Stimulated activated CD8-positive, alpha-beta memory T cell treated with anti-CD3 and anti-CD28 coated beads, Interleukin-4, amount 100 ng/mL, for 24 hours (primary cell): ENCODE results near the gene CACNA2D3.

Experiments used
- DNase-seq: peaks from one replicate; pipeline ENCODE4 v3.0.0-alpha.2; 2020; ENCODE audit warnings: low read depth

Gene CACNA2D3

DNA sequence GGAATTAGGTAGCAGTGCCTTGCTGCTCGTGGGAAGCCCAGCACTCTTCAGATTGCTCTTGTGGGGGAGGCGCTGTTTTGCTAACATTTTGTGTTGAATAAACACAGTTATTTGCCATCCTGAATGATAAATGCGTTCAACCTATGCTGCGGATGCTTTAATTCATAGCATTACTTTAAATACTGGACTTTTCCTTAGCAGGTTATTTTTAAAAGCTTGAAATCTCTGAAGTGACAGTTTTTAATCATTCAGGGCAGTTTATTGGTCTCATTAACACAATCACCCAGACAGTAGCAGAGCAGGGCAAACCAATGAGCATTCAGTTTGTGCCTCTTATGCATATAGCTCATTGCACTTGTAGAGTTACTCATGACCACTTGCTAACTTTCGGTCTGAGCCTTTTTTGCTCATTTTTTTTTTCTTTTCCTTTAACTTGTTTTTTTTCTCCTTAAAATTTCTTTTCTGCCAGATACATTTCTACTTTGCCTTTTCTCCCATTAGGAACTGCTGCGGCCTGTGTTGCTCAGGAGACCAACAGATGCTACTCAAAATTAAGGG lies 5.2 kb downstream of the CACNA2D3 start:
- no peak for DNase-seq

GRCh38 chr3:54131026-54131605 lies 8.8 kb downstream of the CACNA2D3 start:
- no peak for DNase-seq

- DNase-seq: no peak
Measured at GRCh38 chr3:54131890-54132289, 9.5 kb downstream of the CACNA2D3 start.

DNA sequence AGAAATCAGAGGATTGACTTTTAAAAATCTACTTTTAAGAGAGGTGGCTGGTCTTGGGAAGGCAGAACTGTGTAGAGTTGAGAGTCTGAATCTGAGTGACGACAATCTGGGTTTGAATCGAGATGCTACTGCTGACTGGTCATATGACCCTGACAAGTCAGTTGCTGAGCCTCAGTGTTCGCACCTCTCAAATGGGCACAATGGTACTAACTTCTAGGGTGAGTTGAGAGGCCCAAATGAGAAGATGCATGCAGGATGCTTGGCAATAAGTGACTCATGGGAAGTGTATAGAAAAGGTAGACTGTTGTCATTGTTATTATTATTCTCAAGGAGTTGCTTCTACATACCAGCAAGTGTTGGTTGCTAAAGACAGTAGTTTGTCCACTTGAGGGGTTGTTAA lies 10.3 kb downstream of the CACNA2D3 start:
- DNase-seq: no peak

- DNase-seq: no peak
Measured at GRCh38 chr3:54133196-54133595, 10.8 kb downstream of the CACNA2D3 start.

DNA sequence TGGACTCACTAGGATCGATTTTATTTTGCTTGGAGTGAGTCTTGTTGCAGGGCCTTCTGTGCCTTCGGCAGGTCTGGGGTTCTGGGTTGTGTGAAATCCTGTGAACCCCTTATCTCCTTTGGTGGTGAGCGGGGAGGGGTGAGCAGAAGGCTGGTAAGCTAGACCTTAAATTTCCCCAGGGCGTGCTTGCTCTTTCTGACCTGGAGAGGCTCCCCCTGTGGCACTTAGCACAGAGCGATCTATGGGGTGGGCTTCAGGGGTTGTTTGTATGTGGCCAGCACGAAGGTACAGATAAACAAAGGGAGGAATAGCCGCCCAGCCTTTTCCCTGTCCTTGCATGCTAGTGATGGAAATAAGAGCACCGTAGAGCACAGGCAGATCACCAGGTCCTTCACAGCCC lies 11.8 kb downstream of the CACNA2D3 start:
- no peak for DNase-seq

DNA sequence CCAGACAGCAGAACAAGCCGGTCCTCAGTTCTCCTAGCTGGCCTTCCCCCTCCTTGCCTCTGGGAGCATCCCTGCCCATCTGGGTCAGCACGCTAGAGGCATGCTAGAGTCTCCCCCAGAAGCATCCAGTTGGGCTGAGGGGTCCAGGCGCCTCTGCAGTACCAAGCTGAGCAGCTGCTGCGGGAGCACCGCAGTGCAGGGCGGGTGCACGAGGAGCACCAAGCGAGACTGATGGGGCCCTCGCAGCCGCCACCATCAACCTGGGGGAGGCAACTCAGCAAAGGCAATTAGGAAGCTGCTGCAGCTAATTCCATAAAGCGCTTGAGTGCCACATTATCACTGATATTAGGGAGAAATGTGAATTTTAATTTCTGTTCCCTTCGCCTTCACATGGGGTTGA lies 12.4 kb downstream of the CACNA2D3 start:
- no peak for DNase-seq

DNA sequence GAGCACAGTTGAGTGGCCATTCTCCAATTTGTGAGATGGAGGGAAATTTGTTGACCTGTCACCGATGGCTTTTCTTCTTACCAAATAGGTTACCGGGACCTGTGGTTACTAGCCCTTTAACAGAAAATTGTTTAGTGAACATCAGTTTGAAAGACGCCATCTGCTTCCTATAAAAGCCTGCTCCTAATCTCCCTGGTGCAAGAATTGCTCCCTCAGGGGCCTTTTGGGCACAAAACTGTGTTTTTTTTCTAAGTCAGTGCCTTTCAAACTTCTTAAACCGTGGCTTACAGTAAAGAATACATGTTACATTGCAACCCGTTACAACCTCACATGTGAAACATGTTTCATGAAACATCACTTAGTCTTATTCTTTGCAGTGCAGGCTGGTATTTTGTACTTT lies 15.0 kb downstream of the CACNA2D3 start:
- no peak for DNase-seq

DNA sequence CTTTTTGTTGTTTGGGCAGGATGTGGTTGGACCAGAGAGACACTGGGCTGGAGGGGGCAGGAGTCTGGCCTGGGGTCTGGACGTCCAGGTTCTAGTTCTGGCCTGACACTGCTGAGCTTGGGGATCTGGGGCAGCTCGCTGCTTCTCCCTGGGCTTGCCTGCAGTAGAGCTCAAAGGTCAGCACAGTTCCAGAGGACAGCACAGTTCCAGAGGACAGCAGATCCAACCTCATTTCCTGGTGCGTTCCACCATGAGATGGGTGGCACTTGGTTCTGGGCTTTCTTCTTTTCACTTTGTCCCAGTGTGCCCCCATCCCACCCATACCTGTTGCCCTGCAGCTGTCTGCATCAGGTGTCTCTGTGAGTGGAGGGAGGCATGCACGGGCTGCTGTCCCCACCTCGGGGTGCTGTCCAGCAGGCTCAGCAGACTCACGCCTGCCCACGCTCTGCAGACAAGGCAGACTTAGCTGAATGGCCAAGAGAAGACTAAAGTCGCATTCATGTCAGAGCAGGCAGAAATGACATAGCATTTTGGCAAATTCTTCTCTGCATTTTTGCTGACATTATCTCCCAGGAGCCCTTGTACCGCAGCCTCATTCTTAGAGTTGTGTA lies 16.7 kb downstream of the CACNA2D3 start:
- DNase-seq: no peak

- no peak for DNase-seq
Measured at GRCh38 chr3:54139630-54140029, 17.3 kb downstream of the CACNA2D3 start.

GRCh38 chr3:54144284-54144683 lies 21.9 kb downstream of the CACNA2D3 start:
- DNase-seq: no peak

DNA sequence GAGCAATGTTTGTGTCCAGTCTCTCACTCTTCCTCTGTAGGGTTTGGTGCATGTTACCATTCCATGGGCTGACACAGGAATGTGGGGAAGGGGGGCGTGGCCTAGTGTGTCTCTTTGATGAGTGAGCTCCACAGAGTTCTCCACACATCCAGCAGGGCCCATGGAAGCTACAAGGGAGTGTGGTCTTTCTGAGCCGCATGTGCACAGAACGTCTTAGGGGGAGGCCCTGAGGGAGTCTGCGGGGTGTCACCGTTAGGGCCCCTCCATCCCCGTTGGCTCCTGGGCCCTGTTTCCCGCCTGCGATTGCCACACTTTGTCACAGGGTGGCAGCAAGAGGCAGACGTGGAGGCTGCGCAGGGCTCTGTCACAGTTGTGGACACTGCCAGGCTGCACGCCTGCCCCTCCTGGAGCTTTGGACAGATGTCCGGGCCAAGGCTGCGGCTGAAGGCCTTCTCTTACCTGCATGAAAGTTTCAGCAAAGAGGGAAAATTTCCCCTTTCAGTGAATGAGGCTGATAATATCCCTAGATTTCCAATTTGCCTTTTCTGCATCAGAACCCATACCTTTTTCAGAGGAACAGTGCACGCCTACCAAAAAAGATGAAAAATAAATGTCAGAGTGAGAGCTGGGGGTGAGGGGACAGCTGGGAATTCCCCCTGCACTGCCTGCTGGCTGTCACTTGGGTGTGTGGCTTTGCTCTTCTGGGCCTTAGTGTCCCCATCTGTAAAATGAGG lies 24.3 kb downstream of the CACNA2D3 start:
- no peak for DNase-seq

GRCh38 chr3:54150864-54151467 lies 28.6 kb downstream of the CACNA2D3 start:
- no peak for DNase-seq

GRCh38 chr3:54153477-54153876 lies 31.1 kb downstream of the CACNA2D3 start:
- DNase-seq: no peak

DNA sequence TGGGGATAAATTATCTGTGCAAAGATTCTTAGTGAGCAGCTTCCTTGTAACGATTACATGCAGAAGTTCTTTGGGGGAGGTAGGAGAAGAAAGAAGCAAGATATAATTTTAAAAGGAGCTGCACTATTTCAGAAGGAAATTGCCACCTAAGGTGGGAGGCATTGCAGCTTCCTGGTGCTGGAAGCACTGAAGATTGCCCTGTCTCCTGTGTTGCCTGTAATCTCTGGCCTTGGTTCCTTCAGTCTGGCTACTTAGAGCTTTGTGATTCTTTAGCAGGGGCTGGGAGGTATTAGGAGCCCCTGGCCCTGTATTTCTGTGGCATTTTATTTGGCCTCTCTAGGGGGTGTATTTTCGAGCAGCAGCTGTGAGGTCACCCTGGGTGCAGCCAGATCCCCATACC lies 35.5 kb downstream of the CACNA2D3 start:
- DNase-seq: no peak

DNA sequence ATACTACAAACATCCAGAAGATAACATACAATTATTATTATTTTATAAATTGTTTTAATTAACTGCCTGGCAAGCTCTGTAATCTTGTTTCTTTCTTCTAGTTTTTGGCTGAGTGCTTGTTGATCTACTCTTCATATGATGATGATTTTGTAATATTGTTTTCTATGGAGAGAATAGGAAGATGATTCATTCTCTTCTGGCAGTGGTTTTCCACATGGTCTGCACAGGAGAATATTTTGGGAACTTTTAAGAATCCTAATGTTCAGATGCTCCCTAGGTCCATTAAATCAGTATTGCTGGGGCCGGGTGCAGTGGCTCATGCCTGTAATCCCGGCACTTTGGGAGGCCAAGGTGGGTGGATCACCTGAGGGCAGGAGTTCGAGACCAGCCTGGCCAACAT lies 37.6 kb downstream of the CACNA2D3 start:
- no peak for DNase-seq

- no peak for DNase-seq
Measured at GRCh38 chr3:54163441-54163840, 41.1 kb downstream of the CACNA2D3 start.

DNA sequence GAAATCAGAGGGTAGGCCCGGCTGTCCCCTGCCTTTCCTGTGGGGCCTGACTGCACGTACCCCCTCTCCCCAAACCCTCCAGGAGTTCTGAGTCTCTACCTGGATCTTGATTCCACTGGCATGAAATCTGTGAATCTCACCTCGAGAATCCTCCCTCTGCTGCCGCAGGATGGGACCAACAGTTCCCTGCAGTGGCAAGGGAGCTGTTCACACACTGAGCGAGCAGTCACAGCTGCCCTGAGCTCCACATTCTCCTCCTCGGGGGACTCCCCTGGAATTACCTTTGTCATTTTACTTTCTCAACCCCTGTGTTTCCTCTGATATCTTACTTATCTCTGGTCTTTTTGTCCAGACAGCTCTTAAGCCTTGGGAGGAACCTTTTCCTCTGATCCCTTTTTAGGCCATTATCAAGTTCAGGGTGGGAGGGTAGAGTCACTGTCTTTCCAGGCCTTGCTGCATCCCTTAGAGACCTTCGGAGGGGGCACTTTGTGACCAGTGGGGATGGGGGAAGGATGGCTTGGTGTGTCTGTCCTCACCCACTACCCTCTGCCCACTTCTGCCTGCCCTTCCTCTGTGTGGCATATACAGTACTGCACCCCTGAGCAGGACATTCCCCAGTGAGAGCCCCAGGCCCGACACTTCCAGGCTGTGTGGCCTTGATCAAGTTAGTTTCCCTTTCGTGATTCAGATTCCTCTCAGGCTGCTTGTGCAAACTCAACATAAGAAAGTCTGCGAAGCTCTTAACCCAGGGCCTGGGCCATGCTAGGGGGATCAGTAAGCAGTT lies 42.0 kb downstream of the CACNA2D3 start:
- DNase-seq: no peak

DNA sequence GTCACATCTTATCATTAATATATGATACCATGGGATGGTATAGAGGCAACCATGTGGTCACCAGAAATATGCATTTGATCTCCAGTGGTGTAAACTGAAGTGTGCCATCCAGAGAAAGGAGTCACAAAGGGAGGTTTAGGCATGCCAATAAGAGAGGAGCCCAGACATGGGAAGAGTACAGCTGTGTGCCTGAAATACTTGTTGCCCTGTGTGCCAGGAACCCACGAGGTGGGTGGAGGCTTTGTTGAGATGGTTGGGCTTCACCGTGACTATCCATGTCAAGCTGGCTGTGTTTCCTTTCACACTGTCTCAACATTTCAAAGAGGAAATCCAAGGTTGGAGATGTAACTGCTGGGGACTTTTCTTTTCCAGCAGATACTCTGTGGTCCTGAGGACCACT lies 43.5 kb downstream of the CACNA2D3 start:
- no peak for DNase-seq

DNA sequence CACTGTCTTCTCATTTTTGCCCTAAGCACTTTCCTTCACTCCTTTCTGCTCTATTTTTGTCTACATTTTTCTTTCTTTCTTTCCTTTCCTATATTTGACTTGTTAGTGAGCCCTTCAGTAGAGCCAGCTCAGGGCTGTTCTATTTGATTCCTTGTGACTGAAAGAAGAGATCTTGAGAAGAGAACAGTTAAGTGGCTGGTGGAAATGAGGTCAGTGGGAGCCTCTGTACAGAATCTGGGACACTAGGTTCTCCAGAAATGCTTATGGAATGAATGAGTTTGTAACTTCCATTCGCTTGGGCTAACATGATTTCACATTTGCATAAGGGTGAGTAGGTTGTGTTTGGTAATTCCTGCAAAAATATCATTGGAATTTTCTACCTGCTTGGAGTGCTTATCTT lies 45.6 kb downstream of the CACNA2D3 start:
- no peak for DNase-seq

DNA sequence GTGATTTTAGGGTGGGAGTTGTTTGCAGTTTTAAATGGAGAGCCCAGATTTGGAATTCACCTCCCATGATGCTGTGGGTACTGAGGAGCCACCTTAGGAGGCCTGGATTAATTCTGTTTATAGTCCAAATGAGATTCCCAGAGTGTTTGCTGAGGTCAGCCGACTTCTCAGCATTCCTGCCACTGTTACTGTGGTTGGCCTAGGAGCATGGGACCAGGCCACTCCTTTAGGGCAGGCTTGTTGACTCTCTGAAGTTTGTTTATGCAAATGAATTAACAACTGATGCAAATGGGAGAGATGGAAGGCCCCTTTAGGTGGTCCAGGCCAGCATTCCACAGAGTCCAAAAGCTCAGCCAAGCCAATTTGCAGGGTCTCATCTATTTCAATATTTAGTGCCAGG lies 46.1 kb downstream of the CACNA2D3 start:
- no peak for DNase-seq

GRCh38 chr3:54169524-54169923 lies 47.2 kb downstream of the CACNA2D3 start:
- no peak for DNase-seq
